Small intestine (tissue), 16 donors: ENCODE measurements around the gene NLRP12. TPM values are rescaled to one million over a fixed set of nuclear protein-coding genes. Genes with fewer than 3 reads are reported as not detected.
"Not testable (repeated sequence)": the region's sequence is repeated elsewhere in the genome, so short reads cannot be mapped to it uniquely, and the experiment has no call there.

ENCODE experiments used
- DNase-seq, 2 donors: peaks; one replicate each; pipeline versions ENCODE4 v3.0.0 to v3.0.0-alpha.2; 2013
- FAIRE-seq: peaks from 2 replicates; lab custom pipeline; 2012; peaks lifted over from hg19 to GRCh38; lab: Jason Lieb, UNC
- H3K27ac ChIP-seq, 3 donors: one replicate each; pipeline ENCODE4 v1.5.1; 2013; ENCODE audit warnings: low read length in 2 of 3, mild to moderate bottlenecking in 2 of 3, control low read depth in 1 of 3, inconsistent platforms in 1 of 3, low read depth in 1 of 3, moderate library complexity in 1 of 3
- H3K27me3 ChIP-seq, 3 donors: one replicate each; pipeline ENCODE4 v1.6.1; 2013; ENCODE audit warnings: low read length in 3 of 3, inconsistent platforms in 1 of 3; ENCODE audit not compliant: control insufficient read depth in 3 of 3, insufficient read depth in 3 of 3
- H3K36me3 ChIP-seq, 3 donors: one replicate each; pipeline ENCODE4 v1.6.1; 2013; ENCODE audit warnings: low read length in 3 of 3, inconsistent platforms in 1 of 3, low read depth in 1 of 3, mild to moderate bottlenecking in 1 of 3, moderate library complexity in 1 of 3; ENCODE audit not compliant: control insufficient read depth in 3 of 3, insufficient read depth in 2 of 3
- H3K4me1 ChIP-seq, 3 donors: one replicate each; pipeline ENCODE4 v1.6.1; 2013; ENCODE audit warnings: low read length in 2 of 3, inconsistent platforms in 1 of 3, low read depth in 1 of 3, mild to moderate bottlenecking in 1 of 3, moderate library complexity in 1 of 3; ENCODE audit not compliant: control insufficient read depth in 3 of 3, insufficient read depth in 2 of 3
- H3K4me3 ChIP-seq, 3 donors: one replicate each; pipeline ENCODE4 v1.5.1; 2013; ENCODE audit warnings: low read length in 3 of 3, control low read depth in 1 of 3, inconsistent platforms in 1 of 3, low read depth in 1 of 3, mild to moderate bottlenecking in 1 of 3, moderate library complexity in 1 of 3
- H3K9me3 ChIP-seq, 2 donors: one replicate each; pipeline ENCODE4 v1.6.1; 2013; ENCODE audit warnings: low read depth in 1 of 2, low read length in 1 of 2; ENCODE audit not compliant: control insufficient read depth in 2 of 2, insufficient read depth in 1 of 2
- WGBS, 3 donors: extraction: QIAGEN DNeasy Blood & Tissue Kit; methylation state at CpG; one replicate each; pipeline ENCODE4 v1.1.7; 2013; 5-methylcytosine and 5-hydroxymethylcytosine counted together
- long read RNA-seq, 10 donors: transcript quantifications; one replicate each; lab custom pipeline, GENCODE V29; 2026
- polyA plus RNA-seq, 4 donors: library from polyadenylated mRNA; stranded (reverse) in 3 of 4; unstranded in 1 of 4; fragments of 200-250 nt in 3 of 4; fragments of 120-200 nt in 1 of 4; gene quantifications; one replicate each; pipeline versions ENCODE4 v1.2.1 to v1.2.3, GENCODE V29; 2013
- donor health status: healthy with polysubstance abuse.
- donor health status: control.
- donor health status: control.
- donor health status: Bipolar disorder and iron deficiency.
- donor health status: healthy.

NLRP12 gene, protein sequence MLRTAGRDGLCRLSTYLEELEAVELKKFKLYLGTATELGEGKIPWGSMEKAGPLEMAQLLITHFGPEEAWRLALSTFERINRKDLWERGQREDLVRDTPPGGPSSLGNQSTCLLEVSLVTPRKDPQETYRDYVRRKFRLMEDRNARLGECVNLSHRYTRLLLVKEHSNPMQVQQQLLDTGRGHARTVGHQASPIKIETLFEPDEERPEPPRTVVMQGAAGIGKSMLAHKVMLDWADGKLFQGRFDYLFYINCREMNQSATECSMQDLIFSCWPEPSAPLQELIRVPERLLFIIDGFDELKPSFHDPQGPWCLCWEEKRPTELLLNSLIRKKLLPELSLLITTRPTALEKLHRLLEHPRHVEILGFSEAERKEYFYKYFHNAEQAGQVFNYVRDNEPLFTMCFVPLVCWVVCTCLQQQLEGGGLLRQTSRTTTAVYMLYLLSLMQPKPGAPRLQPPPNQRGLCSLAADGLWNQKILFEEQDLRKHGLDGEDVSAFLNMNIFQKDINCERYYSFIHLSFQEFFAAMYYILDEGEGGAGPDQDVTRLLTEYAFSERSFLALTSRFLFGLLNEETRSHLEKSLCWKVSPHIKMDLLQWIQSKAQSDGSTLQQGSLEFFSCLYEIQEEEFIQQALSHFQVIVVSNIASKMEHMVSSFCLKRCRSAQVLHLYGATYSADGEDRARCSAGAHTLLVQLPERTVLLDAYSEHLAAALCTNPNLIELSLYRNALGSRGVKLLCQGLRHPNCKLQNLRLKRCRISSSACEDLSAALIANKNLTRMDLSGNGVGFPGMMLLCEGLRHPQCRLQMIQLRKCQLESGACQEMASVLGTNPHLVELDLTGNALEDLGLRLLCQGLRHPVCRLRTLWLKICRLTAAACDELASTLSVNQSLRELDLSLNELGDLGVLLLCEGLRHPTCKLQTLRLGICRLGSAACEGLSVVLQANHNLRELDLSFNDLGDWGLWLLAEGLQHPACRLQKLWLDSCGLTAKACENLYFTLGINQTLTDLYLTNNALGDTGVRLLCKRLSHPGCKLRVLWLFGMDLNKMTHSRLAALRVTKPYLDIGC
- polyA plus RNA-seq = under 1 TPM in 2 of 4 donors, not detected in 2; 0.06 to 0.09 TPM
- long read RNA-seq, donor 1 = 0 reads
- long read RNA-seq, donor 2 = 0 reads
- long read RNA-seq, donor 3 = 0 reads
- long read RNA-seq, donor 4 = 0 reads
- long read RNA-seq, donor 5 = 0 reads
- long read RNA-seq, donor 6 = 0 reads
- long read RNA-seq, donor 7 = 0 reads
- long read RNA-seq, donor 8 = 0 reads
- long read RNA-seq, donor 9 = 0 reads
- long read RNA-seq, donor 10 = 0 reads

GRCh38 chr19:53824134-53824611 lies at the start of gene NLRP12:
TSS of gene NLRP12 (minus strand) at chr19:53824314. CDS start at chr19:53824174, 140 bp downstream.
- WGBS, 3 donors = 59 to 73% (median 63%) methylated on average over 13 to 14 of the region's 14 CpGs
- no peak within 1 kb of the TSS for H3K27ac ChIP-seq
- no peaks in the 10 kb centered on the region for H3K9me3 ChIP-seq
- no peak for DNase-seq
- FAIRE-seq = no peak
- H3K4me3 ChIP-seq = no peak within 1 kb of the TSS
- H3K4me1 ChIP-seq = no peaks in the 10 kb centered on the region
- H3K36me3 ChIP-seq = no peaks in the 10 kb centered on the region
- no peaks in the 10 kb centered on the region for H3K27me3 ChIP-seq

GRCh38 chr19:53872762-53873161 lies 48.6 kb upstream of the NLRP12 start:
- 75 to 77% (median 75%) methylated on average over 6 of the region's 6 CpGs for WGBS, 3 donors
- H3K4me3 ChIP-seq = no peak overlapping the region
- H3K9me3 ChIP-seq = no peaks in the 10 kb centered on the region
- H3K27me3 ChIP-seq = no peaks in the 10 kb centered on the region
- FAIRE-seq (no peak), DNase-seq (no peak)
- peaks cover 0 to 5% (median 4%) of the 10 kb centered on the region in 3 donors for H3K4me1 ChIP-seq
- peaks cover 0 to 37% (median 5%) of the 10 kb centered on the region in 3 donors for H3K36me3 ChIP-seq
- H3K27ac ChIP-seq = peak overlapping the region in 1 of 3 donors; percentile 0

GRCh38 chr19:53871454-53871853 lies 47.3 kb upstream of the NLRP12 start:
- H3K4me3 ChIP-seq = no peak overlapping the region
- DNase-seq (no peak), FAIRE-seq (no peak)
- peaks cover 0 to 11% (median 7%) of the 10 kb centered on the region in 3 donors for H3K4me1 ChIP-seq
- H3K27me3 ChIP-seq = no peaks in the 10 kb centered on the region
- peaks cover 0 to 37% (median 5%) of the 10 kb centered on the region in 3 donors for H3K36me3 ChIP-seq
- H3K27ac ChIP-seq = peak overlapping the region in 1 of 3 donors; percentile 5
- WGBS, 3 donors = 49 to 59% (median 56%) methylated on average over 7 of the region's 7 CpGs
- H3K9me3 ChIP-seq = no peaks in the 10 kb centered on the region

DNA sequence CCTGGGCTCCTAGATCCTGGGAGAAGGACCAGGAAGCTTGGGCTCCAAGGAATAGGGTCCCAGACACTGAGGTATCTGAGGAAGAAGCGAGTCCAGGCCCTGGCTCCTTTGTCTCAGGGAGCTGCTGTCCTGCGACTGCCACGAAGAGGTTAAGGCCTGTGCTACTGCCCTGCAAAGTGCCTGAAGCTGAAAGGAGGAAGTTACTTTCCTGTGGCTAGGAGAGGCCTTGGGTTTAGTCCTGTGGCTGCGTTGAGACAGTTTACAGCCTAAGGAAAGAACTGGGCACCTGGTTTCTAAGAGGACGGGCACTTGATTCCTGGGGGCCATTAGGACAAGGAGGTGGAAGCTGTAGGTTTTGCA lies 46.4 kb upstream of the NLRP12 start:
- Histone ChIP-seq H3K36me3 (peaks cover 0 to 36% (median 5%) of the 10 kb centered on the region in 3 donors), H3K27me3 (no peaks in the 10 kb centered on the region), H3K27ac (peak overlapping the region in 1 of 3 donors; percentile 72), H3K4me1 (peaks cover 0 to 20% (median 7%) of the 10 kb centered on the region in 3 donors), H3K9me3 (no peaks in the 10 kb centered on the region), H3K4me3 (no peak overlapping the region)
- DNase-seq (peak; percentile 43 to 47), FAIRE-seq (no peak)
- WGBS, 3 donors = 11 to 37% (median 18%) methylated on average over 5 of the region's 5 CpGs

DNA sequence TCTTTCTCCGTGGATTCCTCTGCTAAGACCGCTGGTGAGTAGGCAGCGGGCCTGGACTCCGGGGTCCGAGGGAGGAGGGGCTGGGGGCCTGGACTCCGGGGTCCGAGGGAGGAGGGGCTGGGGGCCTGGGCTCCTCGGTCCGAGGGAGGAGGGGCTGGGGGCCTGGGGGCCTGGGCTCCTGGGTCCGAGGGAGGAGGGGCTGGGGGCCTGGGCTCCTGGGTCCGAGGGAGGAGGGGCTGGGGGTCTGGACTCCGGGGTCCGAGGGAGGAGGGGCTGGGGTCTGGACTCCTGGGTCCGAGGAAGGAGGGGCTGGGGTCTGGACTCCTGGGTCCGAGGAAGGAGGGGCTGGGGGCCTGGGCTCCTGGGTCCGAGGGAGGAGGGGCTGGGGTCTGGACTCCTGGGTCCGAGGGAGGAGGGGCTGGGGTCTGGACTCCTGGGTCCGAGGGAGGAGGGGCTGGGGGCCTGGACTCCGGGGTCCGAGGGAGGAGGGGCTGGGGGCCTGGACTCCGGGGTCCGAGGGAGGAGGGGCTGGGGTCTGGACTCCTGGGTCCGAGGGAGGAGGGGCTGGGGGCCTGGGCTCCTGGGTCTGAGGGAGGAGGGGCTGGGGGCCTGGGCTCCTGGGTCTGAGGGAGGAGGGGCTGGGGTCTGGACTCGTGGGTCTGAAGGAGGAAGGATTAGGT lies 45.8 kb upstream of the NLRP12 start:
- not testable (repeated sequence) for H3K9me3 ChIP-seq, FAIRE-seq, H3K27me3 ChIP-seq, DNase-seq
- WGBS, 3 donors = 1 to 3% (median 3%) methylated on average over 15 to 24 of the region's 24 CpGs
- peaks cover 0 to 31% (median 5%) of the 10 kb centered on the region in 3 donors for H3K36me3 ChIP-seq
- peak overlapping the region in 2 of 3 donors; percentile 92 to 93 for H3K27ac ChIP-seq
- H3K4me3 ChIP-seq = peak overlapping the region; percentile 57 to 79 (median 65)
- peaks cover 0 to 21% (median 7%) of the 10 kb centered on the region in 3 donors for H3K4me1 ChIP-seq

DNA sequence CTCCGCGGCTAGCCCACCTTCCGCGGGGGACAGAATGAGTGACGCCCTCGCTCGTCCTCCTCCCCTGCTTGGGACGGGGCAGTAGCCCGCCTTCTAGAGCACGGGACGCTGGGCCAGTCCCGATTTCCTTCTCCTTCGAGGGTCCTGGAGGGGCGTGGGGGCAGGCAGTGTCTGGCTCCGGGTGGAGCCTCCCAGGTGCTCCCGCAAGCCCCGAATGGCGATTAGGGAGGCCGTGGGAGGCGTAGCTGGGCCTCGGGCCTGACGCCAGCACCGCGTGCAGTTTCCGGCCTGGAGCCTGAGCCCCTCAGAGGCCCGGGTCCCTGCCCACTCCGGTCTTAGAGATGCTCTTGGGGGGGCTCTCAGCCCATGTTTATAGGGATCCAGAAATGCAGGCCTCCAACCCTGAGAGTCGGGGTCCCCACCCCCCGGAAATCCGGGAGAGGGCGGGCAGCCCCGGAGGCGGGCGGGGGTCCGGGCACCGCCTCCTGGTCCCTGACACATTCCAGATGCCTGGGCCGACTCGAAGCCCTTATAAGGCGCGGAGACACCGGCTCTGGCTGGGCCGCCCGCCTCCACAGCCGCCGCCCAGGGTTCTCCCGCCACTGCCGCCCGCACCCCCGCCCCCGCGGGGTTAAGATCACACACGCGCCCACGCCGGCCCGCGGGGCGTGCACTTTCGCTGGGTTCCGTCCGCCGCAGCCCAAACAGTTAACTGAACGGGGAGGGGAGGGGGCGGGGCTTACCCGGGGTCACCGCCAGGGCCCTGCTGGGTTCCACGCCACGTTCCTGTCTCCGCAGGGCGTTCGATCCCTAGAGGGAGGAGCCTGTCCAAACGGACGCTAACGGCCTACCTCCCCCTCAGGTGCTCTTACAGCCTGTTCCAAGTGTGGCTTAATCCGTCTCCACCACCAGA lies 45.0 kb upstream of the NLRP12 start:
- DNase-seq (peak; percentile 77 to 91), FAIRE-seq (no peak)
- Histone ChIP-seq H3K4me1 (peaks cover 0 to 28% (median 7%) of the 10 kb centered on the region in 3 donors), H3K4me3 (peak overlapping the region; percentile 57 to 79 (median 65)), H3K36me3 (peaks cover 0 to 23% (median 5%) of the 10 kb centered on the region in 3 donors), H3K9me3 (no peaks in the 10 kb centered on the region), H3K27ac (peak overlapping the region; percentile 68 to 93 (median 92)), H3K27me3 (no peaks in the 10 kb centered on the region)
- WGBS, 3 donors = 1% methylated on average over 39 to 75 of the region's 75 CpGs
